Esophagus squamous epithelium (tissue), 4 donors: Measurements from ENCODE around the gene CRYBG2.

Source experiments
- CTCF ChIP-seq, 6 experiments: fragments of 450-650 bp in 4 of 6; fragments of 200-600 bp in 2 of 6; sonication (generic) in 2 of 6; IDR thresholded peaks; one replicate each; pipeline ENCODE4 v1.5.1; 2016 to 2019; ENCODE audit warnings: antibody characterized with exemption in 6 of 6, mild to moderate bottlenecking in 4 of 6, moderate library complexity in 4 of 6
- POLR2A ChIP-seq, 4 donors: fragments of 450-650 bp; IDR thresholded peaks; one replicate each; pipeline ENCODE4 v1.6.1; 2017; ENCODE audit warnings: antibody characterized with exemption in 4 of 4, mild to moderate bottlenecking in 4 of 4, moderate library complexity in 3 of 4

- no peak for TF ChIP-seq POLR2A (IDR thresholded peaks at IDR 0.05)
- no peak for TF ChIP-seq CTCF (IDR thresholded peaks at IDR 0.05)
Observed at GRCh38 chr1:26373789-26374188, 19.9 kb upstream of the CRYBG2 start.
